H1 (cell line): ENCODE results near the gene DCK.

Experiments used
- CBX5 ChIP-seq: fragments of 300-800, 300-1000 bp; sonication (generic); IDR thresholded peaks from 2 replicates; pipeline ENCODE4 v1.7.1; 2016; ENCODE audit warnings: antibody characterized with exemption, low read length, low read depth
- CEBPB ChIP-seq: IDR thresholded peaks from 2 replicates; pipeline ENCODE4 v1.6.1; 2012; ENCODE audit warnings: low read depth, low read length
- CTCF ChIP-seq, 3 experiments: IDR thresholded peaks; 1 replicate in 2 of 3; 2 replicates in 1 of 3; pipeline versions ENCODE4 v1.5.1 to v1.6.1; 2011; ENCODE audit warnings: low read length in 3 of 3, mild to moderate bottlenecking in 3 of 3, inconsistent platforms in 2 of 3, low read depth in 1 of 3, moderate library complexity in 1 of 3; ENCODE audit not compliant: insufficient read depth in 1 of 3; ENCODE audit errors: control extremely low read depth in 1 of 3
- EZH2 ChIP-seq: fragments of 200-600 bp; sonication (generic); IDR thresholded peaks from 2 replicates; pipeline ENCODE4 v1.7.1; 2012; ENCODE audit warnings: low read depth, mild to moderate bottlenecking, moderate library complexity, low read length, inconsistent platforms; ENCODE audit not compliant: severe bottlenecking
- NANOG ChIP-seq: IDR thresholded peaks from 2 replicates; pipeline ENCODE4 v1.6.1; 2011; ENCODE audit warnings: low read length, low read depth, mild to moderate bottlenecking, inconsistent platforms; ENCODE audit not compliant: insufficient read depth, poor library complexity, severe bottlenecking
- POLR2A ChIP-seq, 2 experiments: IDR thresholded peaks; 1 replicate in 1 of 2; 2 replicates in 1 of 2; pipeline ENCODE4 v1.6.1; 2011; ENCODE audit warnings: low read depth in 2 of 2, low read length in 2 of 2, mild to moderate bottlenecking in 2 of 2; ENCODE audit errors: control extremely low read depth in 1 of 2
- RFX5 ChIP-seq: IDR thresholded peaks from 2 replicates; pipeline ENCODE4 v1.6.1; 2011; ENCODE audit warnings: low read depth, low read length, improper control_type of control experiment, borderline replicate concordance
- TBP ChIP-seq: IDR thresholded peaks from 2 replicates; pipeline ENCODE4 v1.6.1; 2011; ENCODE audit warnings: low read depth, low read length, improper control_type of control experiment
- TCF12 ChIP-seq: IDR thresholded peaks from 2 replicates; pipeline ENCODE4 v1.6.1; 2011; ENCODE audit warnings: low read depth, mild to moderate bottlenecking, low read length

- no peak for TF ChIP-seq CTCF (IDR thresholded peaks at IDR 0.05; ENCODE audit: control extremely low read depth in 1 of 3, insufficient read depth in 1 of 3, low read depth in 1 of 3, low read length in 3 of 3)
- TF ChIP-seq NANOG = no peak
- TF ChIP-seq RFX5 = no peak
- TF ChIP-seq POLR2A (IDR thresholded peaks at IDR 0.05; ENCODE audit: control extremely low read depth in 1 of 2, low read depth in 2 of 2, low read length in 2 of 2) = no peak
- TF ChIP-seq EZH2 = no peak
- no peak for TF ChIP-seq CBX5
- no peak for TF ChIP-seq TBP
- no peak for TF ChIP-seq CEBPB
- no peak for TF ChIP-seq TCF12
Observed at GRCh38 chr4:71070015-71070414, 76.6 kb downstream of the DCK start.
